ENCODE data around the gene EDEM2.

DNA sequence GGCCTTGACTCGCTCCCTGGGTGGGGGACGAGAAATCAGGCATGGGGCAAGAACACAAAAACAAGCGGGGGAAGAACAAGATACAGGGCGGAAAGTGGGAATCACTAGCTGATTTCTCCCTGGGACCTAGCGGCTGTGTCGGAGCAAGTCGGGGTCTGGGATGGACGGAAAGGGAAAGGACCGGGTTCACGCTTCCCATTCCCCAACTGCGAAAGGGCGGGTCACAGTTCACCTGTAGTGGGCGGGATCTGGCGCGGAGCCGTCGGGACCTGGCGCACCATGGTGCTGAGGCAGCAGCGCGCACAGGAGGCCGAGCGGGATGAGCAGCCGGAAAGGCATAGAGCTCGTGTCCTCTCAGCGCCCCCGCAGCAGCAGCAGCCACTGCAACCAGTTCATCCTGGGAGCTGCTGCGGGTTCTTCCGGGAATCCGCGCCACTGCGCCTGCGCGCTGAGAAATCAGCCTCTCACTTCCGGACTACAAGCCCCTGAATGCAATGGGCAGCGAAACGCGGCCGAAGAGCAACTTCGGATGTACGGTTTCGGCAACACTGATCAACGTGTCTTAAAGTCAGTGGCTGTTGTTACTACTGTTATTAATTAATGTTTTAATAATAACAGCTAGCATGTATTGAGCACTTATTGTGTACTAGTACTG lies at the start of gene EDEM2:
- TF ChIP-seq POLR2AphosphoS5 (IDR thresholded peaks at IDR 0.05; ENCODE audit: low read depth, low read length) (peak; percentile 75), FOXP2 (optimal IDR thresholded peaks at IDR 0.05; ENCODE audit: borderline replicate concordance, extremely low read depth, extremely low read length, insufficient read depth) (peak; percentile 83)
